T-cell (primary cell): Measurements from ENCODE around the gene IL11. TPM values are rescaled to one million over a fixed set of nuclear protein-coding genes. Genes with fewer than 3 reads are reported as not detected.
A peak's percentile ranks its signal among the peaks of the same experiment; 100 is the strongest.

Experiments
- ATAC-seq, 4 experiments: fragments of 200-7000 bp in 3 of 4; fragments of 150-1000 bp in 1 of 4; cut with Tn5 transposase; replicated peaks in 1 of 4; 1 replicate in 3 of 4; 2 replicates in 1 of 4; pipeline ENCODE4 v1.10.0; 2021; ENCODE audit warnings: moderate library complexity in 3 of 4, mild to moderate bottlenecking in 2 of 4, moderate number of reproducible peaks in 1 of 4
- CTCF ChIA-PET, 2 donors: fragments of 300-600 bp; sonication (Branson Sonifier 250); formaldehyde crosslinking; loops; one replicate each; lab custom pipeline; 2022; ENCODE audit warnings: antibody characterized with exemption in 2 of 2; lab: Charles Lee
- POLR2A ChIA-PET, 2 donors: fragments of 300-600 bp; sonication (Branson Sonifier 250); formaldehyde crosslinking; loops; one replicate each; lab custom pipeline; 2022; ENCODE audit warnings: antibody characterized with exemption in 2 of 2; lab: Charles Lee
- DNase-seq, 35 experiments: peaks; one replicate each; pipeline versions ENCODE4 v3.0.0 to v3.0.0-alpha.2; 2013 to 2023
- H3K27ac ChIP-seq: one replicate; pipeline ENCODE4 v1.5.1; 2013; ENCODE audit warnings: low read length
- H3K27me3 ChIP-seq, 2 experiments: replicated peaks in 1 of 2; 1 replicate in 1 of 2; 2 replicates in 1 of 2; pipeline versions ENCODE4 v1.6.1 to v1.7.0; 2013; ENCODE audit warnings: low read length in 1 of 2, mixed read lengths in 1 of 2; ENCODE audit not compliant: control insufficient read depth in 2 of 2, insufficient read depth in 2 of 2; ENCODE audit errors: extremely low read depth in 1 of 2
- H3K36me3 ChIP-seq, 2 donors: 1 replicate in 1 of 2; 2 replicates in 1 of 2; pipeline versions ENCODE4 v1.6.1 to v1.7.0; 2013; ENCODE audit warnings: low read length in 1 of 2; ENCODE audit not compliant: control insufficient read depth in 2 of 2, insufficient read depth in 1 of 2; ENCODE audit errors: extremely low read depth in 1 of 2
- H3K4me1 ChIP-seq, 2 experiments: 1 replicate in 1 of 2; 2 replicates in 1 of 2; pipeline versions ENCODE4 v1.6.1 to v1.7.0; 2013; ENCODE audit warnings: low read length in 2 of 2, mixed read lengths in 1 of 2; ENCODE audit not compliant: insufficient read depth in 2 of 2, control insufficient read depth in 1 of 2; ENCODE audit errors: extremely low read depth in 1 of 2
- H3K4me3 ChIP-seq, 2 donors: 1 replicate in 1 of 2; 2 replicates in 1 of 2; pipeline versions ENCODE4 v1.5.1 to v1.7.0; 2013; ENCODE audit warnings: mild to moderate bottlenecking in 2 of 2, low read length in 1 of 2, moderate library complexity in 1 of 2; ENCODE audit not compliant: control insufficient read depth in 1 of 2; ENCODE audit errors: extremely low read depth in 1 of 2
- H3K9me3 ChIP-seq: 2 replicates; pipeline ENCODE4 v1.7.0; 2013
- H3K27ac Mint-ChIP-seq, 2 donors: one replicate each; pipeline ENCODE4 v1.8.0; 2020 to 2021; ENCODE audit warnings: mild to moderate bottlenecking in 2 of 2, mixed read lengths in 2 of 2
- H3K27me3 Mint-ChIP-seq, 2 donors: one replicate each; pipeline ENCODE4 v1.8.0; 2021 to 2022; ENCODE audit warnings: mixed read lengths in 2 of 2
- H3K36me3 Mint-ChIP-seq: one replicate; pipeline ENCODE4 v1.8.0; 2021; ENCODE audit warnings: mixed read lengths
- H3K4me1 Mint-ChIP-seq, 3 donors: one replicate each; pipeline ENCODE4 v1.8.0; 2020 to 2022; ENCODE audit warnings: mixed read lengths in 3 of 3, mild to moderate bottlenecking in 1 of 3
- H3K4me3 Mint-ChIP-seq, 3 donors: one replicate each; pipeline ENCODE4 v1.8.0; 2020 to 2022; ENCODE audit warnings: mild to moderate bottlenecking in 3 of 3, mixed read lengths in 3 of 3, moderate library complexity in 3 of 3
- H3K9me3 Mint-ChIP-seq, 3 donors: one replicate each; pipeline ENCODE4 v1.8.0; 2020 to 2022; ENCODE audit warnings: mixed read lengths in 3 of 3
- WGBS: methylation state at CpG from one replicate; pipeline ENCODE4 v1.1.5; 2013; ENCODE audit warnings: missing lambda C conversion rate; ENCODE audit not compliant: insufficient coverage; 5-methylcytosine and 5-hydroxymethylcytosine counted together
- total RNA-seq, 35 experiments: library from RNA in 6 of 35; stranded (reverse) in 6 of 35; fragments of 120-200 nt in 1 of 35; gene quantifications; one replicate each; pipeline versions ENCODE4 v1.2.1 to v1.2.4 and lab custom pipeline; 2013 to 2026

IL11 gene
- total RNA-seq, 5 donors from 2014 or later (not counting 1 experiment from before 2014, with no cell fraction given) = 0.53 to 0.96 TPM; not detected in 3

DNA sequence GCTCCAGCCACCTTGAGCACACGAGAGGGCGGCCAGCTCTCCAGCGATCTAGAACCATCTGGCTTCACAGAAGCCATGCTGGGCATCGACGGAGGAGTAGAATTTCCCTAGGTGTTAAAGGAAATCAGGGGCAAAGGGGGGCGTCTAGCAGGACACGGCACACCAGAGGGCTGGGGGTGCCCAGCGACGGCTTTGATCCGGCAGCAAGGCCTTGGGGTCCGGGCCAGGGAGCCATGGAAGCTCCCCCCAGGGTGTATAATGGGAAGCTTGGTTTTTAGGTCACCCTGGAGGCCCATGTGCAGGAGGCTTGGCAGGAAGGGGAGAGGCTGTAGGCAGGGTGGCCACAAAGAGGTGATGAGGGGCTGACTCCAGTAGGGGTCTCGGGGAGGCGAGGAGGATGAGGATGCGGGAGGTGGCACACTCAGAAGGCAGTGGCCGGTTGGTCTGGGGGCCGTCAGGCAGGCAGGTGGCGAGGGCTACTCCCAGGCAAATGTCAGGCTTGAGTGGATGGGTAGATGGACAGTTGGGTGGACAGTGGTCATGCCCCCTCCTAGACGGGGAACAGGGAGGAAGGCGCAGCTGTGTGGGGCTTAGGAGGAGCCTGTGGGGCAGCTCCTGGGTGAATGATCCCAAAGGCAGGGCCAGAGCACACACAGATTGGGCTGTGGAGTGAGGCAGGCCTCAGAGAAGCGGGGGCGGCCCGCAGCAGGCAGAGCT is 25.0 kb downstream of the IL11 start:
- ATAC-seq = no peak
- Mint-ChIP-seq H3K9me3 (no peaks in the 10 kb centered on the region), H3K27me3 (peaks cover 0 to under 1% of the 10 kb centered on the region in 2 donors), H3K27ac (peak overlapping the region in 1 of 2 donors; percentile 19), H3K4me3 (no peak overlapping the region), H3K36me3 (peaks cover 16% of the 10 kb centered on the region), H3K4me1 (peaks cover 9 to 12% (median 11%) of the 10 kb centered on the region in 3 donors)
- no peak overlapping the region for H3K4me3 ChIP-seq
- WGBS = 96% methylated on average over 21 of the region's 22 CpGs
- no peak for DNase-seq
- H3K4me1 ChIP-seq = peaks cover 2 to 17% of the 10 kb centered on the region in 2 experiments
- H3K9me3 ChIP-seq = no peaks in the 10 kb centered on the region
- ChIA-PET CTCF (no interaction called here), POLR2A (no interaction called here)
- H3K27me3 ChIP-seq = peaks cover 0 to 13% of the 10 kb centered on the region in 2 experiments
- peaks cover 3 to 13% of the 10 kb centered on the region in 2 donors for H3K36me3 ChIP-seq
- no peak overlapping the region for H3K27ac ChIP-seq

DNA sequence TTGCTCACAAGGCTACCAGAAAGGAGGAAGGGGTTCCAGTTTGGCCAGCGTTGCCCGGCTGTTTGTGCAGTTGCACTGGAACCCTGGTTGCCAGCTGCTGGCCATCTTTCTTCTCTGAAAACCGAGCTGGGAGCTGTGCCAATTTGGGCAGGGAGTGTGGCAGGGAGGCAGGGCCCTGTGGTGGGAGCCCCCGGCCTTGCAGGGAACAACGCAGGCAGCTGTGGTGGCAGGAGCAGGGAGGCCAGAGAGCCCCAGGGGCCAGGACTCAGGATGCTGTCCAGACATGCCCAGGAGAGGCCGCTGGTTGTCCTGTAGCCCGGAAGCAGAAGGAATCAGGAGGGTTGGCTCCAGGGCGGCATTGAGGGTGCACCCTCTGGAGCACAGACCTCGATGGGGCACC is 25.8 kb downstream of the IL11 start:
- peaks cover 3 to 13% of the 10 kb centered on the region in 2 donors for H3K36me3 ChIP-seq
- peaks cover 0 to 13% of the 10 kb centered on the region in 2 experiments for H3K27me3 ChIP-seq
- peaks cover 2 to 20% of the 10 kb centered on the region in 2 experiments for H3K4me1 ChIP-seq
- CTCF ChIA-PET = interaction anchor here in 1 of 2 donors (0.7 kb wide), 1 partner anchor 32 kb away, joined by 6 read pairs; no protein-coding TSS in a partner anchor
- Mint-ChIP-seq H3K27ac (no peak overlapping the region), H3K36me3 (peaks cover 16% of the 10 kb centered on the region), H3K27me3 (no peaks in the 10 kb centered on the region), H3K4me1 (peaks cover 10 to 16% (median 14%) of the 10 kb centered on the region in 3 donors), H3K9me3 (no peaks in the 10 kb centered on the region), H3K4me3 (no peak overlapping the region)
- no peak for ATAC-seq
- POLR2A ChIA-PET = no interaction called here
- no peak overlapping the region for H3K27ac ChIP-seq
- H3K4me3 ChIP-seq = no peak overlapping the region
- DNase-seq = no peak
- H3K9me3 ChIP-seq = no peaks in the 10 kb centered on the region
- 97% methylated on average over 9 of the region's 9 CpGs for WGBS

DNA sequence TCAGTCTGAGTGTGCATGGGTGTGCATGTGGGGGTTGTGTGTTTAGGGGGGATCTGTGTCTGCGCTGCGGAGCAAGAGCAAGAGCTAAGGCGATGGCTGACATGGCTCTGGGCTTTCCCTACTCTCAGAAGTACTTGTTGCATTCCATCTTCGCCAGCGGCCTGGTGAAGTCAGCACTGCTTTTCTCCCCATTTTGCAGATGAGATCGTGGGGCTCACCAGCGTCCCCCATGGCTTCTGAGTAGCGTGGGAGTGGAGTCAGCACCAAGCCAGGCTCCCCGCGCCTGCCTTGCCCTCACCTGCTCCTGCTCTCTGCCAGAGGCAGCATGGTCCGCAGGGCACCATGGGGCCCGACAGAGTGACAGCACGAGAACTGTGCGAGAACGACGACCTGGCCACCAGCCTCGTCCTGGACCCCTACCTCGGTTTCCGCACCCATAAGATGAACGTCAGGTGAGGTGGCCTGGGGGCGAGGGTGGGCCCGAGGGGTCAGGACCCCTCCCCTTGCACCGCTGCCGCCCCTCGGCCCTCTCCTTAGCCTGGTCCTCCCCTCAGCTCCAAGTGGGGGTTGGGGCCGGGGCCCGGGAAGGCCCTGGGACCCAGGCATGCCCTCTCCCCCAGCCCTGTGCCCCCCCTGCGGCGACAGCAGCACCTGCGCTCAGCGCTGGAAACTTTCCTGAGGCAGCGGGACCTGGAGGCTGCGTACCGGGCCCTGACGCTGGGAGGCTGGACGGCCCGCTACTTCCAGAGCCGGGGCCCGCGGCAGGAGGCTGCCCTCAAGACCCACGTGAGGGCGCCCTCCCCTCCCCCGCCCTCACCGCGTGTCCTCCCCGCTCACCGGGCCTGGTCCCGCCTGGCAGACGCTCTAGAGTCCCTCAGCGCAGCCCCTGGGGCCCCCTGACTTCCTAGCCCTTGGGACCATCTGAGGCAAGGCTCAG is 28.4 kb downstream of the IL11 start:
- peak overlapping the region in 1 of 2 donors; percentile 28 for H3K27ac Mint-ChIP-seq
- peaks cover 6 to 31% of the 10 kb centered on the region in 2 experiments for H3K4me1 ChIP-seq
- ChIA-PET POLR2A (no interaction called here), CTCF (no interaction called here)
- DNase-seq = no peak
- no peaks in the 10 kb centered on the region for H3K27me3 Mint-ChIP-seq
- no peaks in the 10 kb centered on the region for H3K9me3 ChIP-seq
- H3K9me3 Mint-ChIP-seq = no peaks in the 10 kb centered on the region
- H3K4me1 Mint-ChIP-seq = peaks cover 19 to 25% (median 21%) of the 10 kb centered on the region in 3 donors
- H3K27ac ChIP-seq = no peak overlapping the region
- H3K36me3 ChIP-seq = peaks cover 3 to 13% of the 10 kb centered on the region in 2 donors
- peak overlapping the region; percentile 53 to 78 (median 62) for H3K4me3 Mint-ChIP-seq
- no peak overlapping the region for H3K4me3 ChIP-seq
- 93% methylated on average over 47 of the region's 50 CpGs for WGBS
- ATAC-seq = no peak
- peaks cover 16% of the 10 kb centered on the region for H3K36me3 Mint-ChIP-seq
- peaks cover 0 to 16% of the 10 kb centered on the region in 2 experiments for H3K27me3 ChIP-seq

DNA sequence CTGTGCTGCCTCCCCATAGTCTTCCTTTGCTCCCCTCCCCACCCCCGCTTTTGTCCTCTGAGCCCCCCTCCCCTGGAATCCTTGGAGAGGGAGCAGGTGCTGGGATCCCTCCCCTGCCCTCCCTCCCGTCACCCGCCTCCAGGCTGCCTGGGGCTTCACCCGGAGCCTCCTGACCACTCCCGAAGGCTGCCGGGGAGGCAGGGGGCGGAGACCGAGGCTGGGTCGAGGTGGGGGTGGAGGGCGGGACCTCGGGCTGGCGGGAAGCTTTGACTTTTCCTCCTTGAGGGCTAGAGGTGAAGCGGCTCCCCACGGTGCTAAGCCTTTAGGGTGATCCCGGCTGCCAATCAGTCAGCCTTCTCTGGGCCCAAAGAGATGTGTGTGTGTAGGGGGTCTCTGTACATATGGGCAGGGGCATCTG is 29.1 kb downstream of the IL11 start:
- ChIA-PET POLR2A (no interaction called here), CTCF (no interaction called here)
- H3K36me3 Mint-ChIP-seq = peaks cover 16% of the 10 kb centered on the region
- DNase-seq (peak in 17 of 35 experiments; percentile 17 to 61 (median 33)), ATAC-seq (no peak)
- Histone ChIP-seq H3K27me3 (peaks cover 0 to 17% of the 10 kb centered on the region in 2 experiments), H3K36me3 (peaks cover 3 to 13% of the 10 kb centered on the region in 2 donors), H3K27ac (no peak overlapping the region), H3K9me3 (no peaks in the 10 kb centered on the region), H3K4me3 (peak overlapping the region in 1 of 2 donors; percentile 58), H3K4me1 (peaks cover 6 to 31% of the 10 kb centered on the region in 2 experiments)
- H3K4me1 Mint-ChIP-seq = peaks cover 19 to 25% (median 21%) of the 10 kb centered on the region in 3 donors
- H3K9me3 Mint-ChIP-seq = no peaks in the 10 kb centered on the region
- H3K27me3 Mint-ChIP-seq = peaks cover 0 to 2% of the 10 kb centered on the region in 2 donors
- WGBS = 0% methylated on average over 6 of the region's 15 CpGs
- peak overlapping the region in 1 of 2 donors; percentile 28 for H3K27ac Mint-ChIP-seq
- H3K4me3 Mint-ChIP-seq = peak overlapping the region; percentile 76 to 78 (median 76)

DNA sequence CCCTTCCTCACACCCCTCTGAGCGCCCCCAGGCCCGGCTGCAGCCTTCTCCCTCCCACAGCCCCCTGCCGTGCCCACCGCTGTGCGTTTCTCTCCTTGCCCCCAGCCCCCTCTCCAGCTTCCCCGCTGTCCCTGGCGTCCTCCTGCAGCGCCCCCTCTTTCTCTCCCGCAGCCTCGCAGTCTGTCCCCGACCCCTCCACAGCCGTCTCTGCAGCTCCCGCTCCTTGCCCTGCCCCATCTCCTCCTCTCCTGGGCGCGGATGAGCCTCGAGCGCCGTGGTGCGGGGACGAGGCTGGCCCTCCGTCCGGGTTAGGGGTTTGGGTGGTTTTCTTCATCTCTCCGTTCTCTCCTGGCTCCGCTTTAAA is 29.5 kb downstream of the IL11 start:
- ChIA-PET CTCF (interaction anchor here in 1 of 2 donors (0.5 kb wide), 1 partner anchor 1342 kb away, joined by 3 read pairs; no protein-coding TSS in a partner anchor), POLR2A (no interaction called here)
- no peak overlapping the region for H3K27ac ChIP-seq
- peak overlapping the region; percentile 58 to 64 for H3K4me3 ChIP-seq
- H3K27me3 ChIP-seq = peaks cover 0 to 17% of the 10 kb centered on the region in 2 experiments
- H3K4me3 Mint-ChIP-seq = peak overlapping the region; percentile 76 to 78 (median 78)
- peaks cover 6 to 31% of the 10 kb centered on the region in 2 experiments for H3K4me1 ChIP-seq
- DNase-seq (peak in 5 of 35 experiments; percentile 17 to 40 (median 19)), ATAC-seq (no peak)
- peaks cover 16% of the 10 kb centered on the region for H3K36me3 Mint-ChIP-seq
- WGBS = 9% methylated on average over 9 of the region's 24 CpGs
- peaks cover 0 to 4% of the 10 kb centered on the region in 2 donors for H3K27me3 Mint-ChIP-seq
- H3K9me3 ChIP-seq = no peaks in the 10 kb centered on the region
- no peaks in the 10 kb centered on the region for H3K9me3 Mint-ChIP-seq
- H3K4me1 Mint-ChIP-seq = peaks cover 19 to 25% (median 21%) of the 10 kb centered on the region in 3 donors
- peaks cover 3 to 13% of the 10 kb centered on the region in 2 donors for H3K36me3 ChIP-seq
- no peak overlapping the region for H3K27ac Mint-ChIP-seq
